LNCaP clone FGC (cell line): ENCODE results near the gene KCNIP4.

ENCODE experiments used
- DNase-seq: peaks from one replicate; pipeline ENCODE4 v3.0.0-alpha.2; 2011; ENCODE audit warnings: low read depth
- H3K4me3 ChIP-seq: 2 replicates; pipeline ENCODE4 v1.5.1; 2011; ENCODE audit warnings: mild to moderate bottlenecking, low read depth, low read length, control low read depth
- TF ChIP-seq, protein P1 (sequence below): IDR thresholded peaks from 2 replicates; pipeline ENCODE4 v1.5.1; 2012; ENCODE audit warnings: mild to moderate bottlenecking; ENCODE audit not compliant: control insufficient read depth, insufficient read depth; ENCODE audit errors: extremely low read depth

Gene KCNIP4

DNA sequence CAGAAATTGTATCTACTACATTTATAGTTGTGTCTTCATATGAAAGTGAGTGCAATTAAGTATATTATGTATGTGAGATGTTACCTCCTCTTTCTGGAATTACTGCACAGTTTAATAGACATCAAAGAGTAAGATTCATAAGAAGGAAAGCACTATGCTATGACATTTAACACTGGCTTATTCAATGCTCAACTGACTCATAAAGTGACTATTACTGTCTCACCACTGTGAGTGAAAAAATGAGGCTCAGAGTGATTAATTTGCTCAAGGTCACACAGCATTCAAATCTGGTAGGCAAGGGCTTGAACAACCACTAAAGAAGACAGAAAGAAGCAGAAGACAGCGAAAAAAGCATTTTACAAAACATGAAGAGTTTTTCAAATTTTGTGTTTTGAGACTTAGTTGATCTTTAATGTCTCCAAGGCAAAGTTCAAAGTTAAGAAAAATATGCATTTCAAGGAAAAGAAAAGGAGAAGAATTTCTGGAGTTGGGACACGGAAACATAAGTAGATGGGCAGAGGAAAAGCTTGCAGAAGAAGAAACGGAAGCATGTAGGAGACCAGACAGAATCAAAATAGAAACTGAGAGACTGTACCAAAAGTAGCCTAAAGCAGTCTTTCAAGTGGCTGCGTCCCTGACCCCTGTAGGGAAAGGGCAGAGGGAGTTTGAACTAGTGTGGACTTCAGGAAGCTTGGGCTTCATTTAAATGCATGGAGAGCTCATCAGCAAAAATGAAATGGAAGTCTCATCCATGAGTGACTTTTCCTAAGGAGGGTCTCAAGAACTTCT, 66.3 kb downstream of the KCNIP4 start:
- TF ChIP-seq, protein P1, sequence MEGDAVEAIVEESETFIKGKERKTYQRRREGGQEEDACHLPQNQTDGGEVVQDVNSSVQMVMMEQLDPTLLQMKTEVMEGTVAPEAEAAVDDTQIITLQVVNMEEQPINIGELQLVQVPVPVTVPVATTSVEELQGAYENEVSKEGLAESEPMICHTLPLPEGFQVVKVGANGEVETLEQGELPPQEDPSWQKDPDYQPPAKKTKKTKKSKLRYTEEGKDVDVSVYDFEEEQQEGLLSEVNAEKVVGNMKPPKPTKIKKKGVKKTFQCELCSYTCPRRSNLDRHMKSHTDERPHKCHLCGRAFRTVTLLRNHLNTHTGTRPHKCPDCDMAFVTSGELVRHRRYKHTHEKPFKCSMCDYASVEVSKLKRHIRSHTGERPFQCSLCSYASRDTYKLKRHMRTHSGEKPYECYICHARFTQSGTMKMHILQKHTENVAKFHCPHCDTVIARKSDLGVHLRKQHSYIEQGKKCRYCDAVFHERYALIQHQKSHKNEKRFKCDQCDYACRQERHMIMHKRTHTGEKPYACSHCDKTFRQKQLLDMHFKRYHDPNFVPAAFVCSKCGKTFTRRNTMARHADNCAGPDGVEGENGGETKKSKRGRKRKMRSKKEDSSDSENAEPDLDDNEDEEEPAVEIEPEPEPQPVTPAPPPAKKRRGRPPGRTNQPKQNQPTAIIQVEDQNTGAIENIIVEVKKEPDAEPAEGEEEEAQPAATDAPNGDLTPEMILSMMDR, result no peak
- DNase-seq, result no peak
- H3K4me3 ChIP-seq, result no peak overlapping the region

DNA sequence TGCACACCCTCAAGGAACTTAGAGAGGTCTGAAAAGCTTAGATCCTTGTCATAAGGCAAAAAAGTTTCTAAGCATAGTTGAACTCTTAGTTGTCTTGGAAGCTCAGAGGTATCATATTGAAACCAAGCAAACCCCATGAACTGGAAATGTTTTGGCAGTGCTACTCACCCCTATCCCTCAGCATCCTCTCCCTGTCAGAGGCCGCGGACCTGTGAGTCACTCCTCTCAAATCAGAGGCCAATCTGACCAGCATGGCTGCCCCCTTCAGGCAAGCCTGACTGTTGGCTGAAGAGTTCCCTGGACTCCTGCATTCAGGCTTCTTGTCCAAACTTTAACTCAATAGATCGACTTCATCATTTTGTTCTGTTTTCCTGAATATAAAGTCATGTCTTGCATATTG, 69.4 kb downstream of the KCNIP4 start:
- TF ChIP-seq, protein P1, result no peak
- no peak for DNase-seq
- H3K4me3 ChIP-seq, result no peak overlapping the region

DNA sequence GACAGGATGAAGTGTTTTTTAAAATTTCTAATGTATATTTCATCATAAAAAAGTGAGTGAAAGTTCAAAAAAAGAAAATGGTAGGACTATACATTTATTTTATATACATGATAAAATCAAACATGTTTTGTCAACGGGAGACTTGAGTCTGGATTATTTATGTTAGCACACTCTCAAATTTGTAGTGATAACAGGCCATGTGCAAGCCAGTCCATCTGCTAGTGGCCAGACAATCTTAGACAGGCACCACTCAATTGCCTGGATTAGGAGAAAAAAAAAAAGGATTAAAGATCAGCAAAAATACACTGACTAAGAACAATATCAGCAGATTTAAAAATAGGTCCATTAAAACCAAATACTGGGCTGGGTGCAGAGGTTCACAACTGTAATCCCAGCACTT, 71.9 kb downstream of the KCNIP4 start:
- TF ChIP-seq, protein P1, result no peak
- H3K4me3 ChIP-seq, result no peak overlapping the region
- DNase-seq, result no peak

DNA sequence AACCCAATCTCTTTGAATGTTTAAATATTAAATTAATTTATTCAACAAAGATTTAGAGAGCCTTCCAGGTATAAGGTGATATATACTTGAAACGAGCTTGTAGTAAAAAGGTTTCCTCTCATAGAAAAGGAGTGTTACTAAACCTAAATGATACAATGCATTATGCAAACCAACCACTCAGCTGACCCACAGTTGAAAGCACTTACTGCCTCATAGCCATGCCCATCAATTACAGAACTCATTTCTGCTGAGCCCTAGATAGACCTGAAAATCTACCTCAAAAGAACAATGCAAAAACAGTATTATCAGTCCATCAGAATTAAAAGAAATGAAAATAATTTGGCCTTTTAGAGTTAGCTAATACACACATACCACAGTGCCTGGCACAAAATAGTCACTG, 75.4 kb downstream of the KCNIP4 start:
- H3K4me3 ChIP-seq, result no peak overlapping the region
- TF ChIP-seq, protein P1, result no peak
- DNase-seq, result no peak

DNA sequence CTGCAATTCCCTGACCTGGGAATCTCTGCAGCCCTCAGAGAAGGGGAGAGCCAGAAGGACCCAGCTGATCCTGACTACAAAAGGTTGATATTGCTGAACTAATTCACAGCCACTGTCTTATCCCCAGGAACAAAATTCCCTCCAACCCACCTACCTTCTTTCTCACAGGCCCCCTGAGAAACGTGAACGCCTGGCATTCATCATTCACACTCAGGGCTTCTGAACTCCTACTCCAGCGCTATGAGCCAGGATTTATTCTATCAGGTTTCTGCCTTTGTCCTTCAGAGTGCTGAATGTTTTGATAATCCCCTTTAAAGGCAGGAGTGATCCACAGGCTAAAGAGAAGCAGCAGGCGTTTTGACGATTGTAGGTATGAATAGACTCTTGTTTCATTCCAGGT, 76.5 kb downstream of the KCNIP4 start:
- TF ChIP-seq, protein P1, result no peak
- H3K4me3 ChIP-seq, result no peak overlapping the region
- DNase-seq, result no peak

DNA sequence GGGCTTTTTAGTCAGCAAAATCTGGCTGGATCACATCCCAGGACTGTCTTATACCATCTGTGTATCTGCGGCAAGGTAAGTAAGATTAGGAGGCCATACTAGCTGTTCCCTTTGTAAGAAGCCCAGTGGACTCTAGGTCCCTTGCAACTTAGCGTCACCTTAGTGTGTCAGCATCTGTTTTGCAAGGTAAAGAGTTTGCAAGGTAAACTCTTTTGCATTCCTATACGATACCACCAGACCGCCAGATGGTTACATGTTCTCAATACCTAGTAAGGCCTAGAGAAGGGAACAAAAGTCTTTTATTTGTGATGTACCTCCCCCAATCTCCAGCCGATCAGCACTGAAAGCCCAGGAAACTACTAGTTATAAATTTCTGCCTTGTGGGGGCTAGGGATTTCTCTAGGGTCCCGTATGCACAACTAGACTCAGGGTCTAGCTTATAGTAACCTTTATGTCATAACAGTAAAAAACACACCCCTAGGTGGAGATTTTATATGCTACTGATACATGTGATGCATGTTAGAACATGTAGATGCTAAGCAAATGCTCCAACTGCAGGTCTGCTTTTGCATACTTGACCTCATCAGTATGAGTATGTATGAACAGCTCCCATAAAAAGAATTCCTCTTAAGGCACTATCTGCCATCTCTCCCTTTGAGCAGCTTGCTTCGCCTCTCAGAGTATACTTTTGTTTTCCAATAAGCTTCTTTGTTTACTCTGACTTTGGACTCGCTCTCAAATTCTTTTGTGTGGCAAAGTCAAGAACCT, 78.4 kb downstream of the KCNIP4 start:
- DNase-seq, result no peak
- H3K4me3 ChIP-seq, result no peak overlapping the region
- TF ChIP-seq, protein P1, result no peak
